Body of pancreas (tissue), 4 donors: Measurements from ENCODE around the gene SLC16A11.

ENCODE experiments used
- POLR2A ChIP-seq, 3 donors: fragments of 450-650 bp; IDR thresholded peaks; one replicate each; pipeline ENCODE4 v1.6.1; 2016; ENCODE audit warnings: antibody characterized with exemption in 3 of 3, mild to moderate bottlenecking in 2 of 3
- TF ChIP-seq, protein P1 (sequence below), 7 experiments: fragments of 450-650 bp in 4 of 7; fragments of 200-600 bp in 3 of 7; sonication (generic) in 3 of 7; IDR thresholded peaks; one replicate each; pipeline ENCODE4 v1.5.1; 2016 to 2019; ENCODE audit warnings: antibody characterized with exemption in 7 of 7

DNA sequence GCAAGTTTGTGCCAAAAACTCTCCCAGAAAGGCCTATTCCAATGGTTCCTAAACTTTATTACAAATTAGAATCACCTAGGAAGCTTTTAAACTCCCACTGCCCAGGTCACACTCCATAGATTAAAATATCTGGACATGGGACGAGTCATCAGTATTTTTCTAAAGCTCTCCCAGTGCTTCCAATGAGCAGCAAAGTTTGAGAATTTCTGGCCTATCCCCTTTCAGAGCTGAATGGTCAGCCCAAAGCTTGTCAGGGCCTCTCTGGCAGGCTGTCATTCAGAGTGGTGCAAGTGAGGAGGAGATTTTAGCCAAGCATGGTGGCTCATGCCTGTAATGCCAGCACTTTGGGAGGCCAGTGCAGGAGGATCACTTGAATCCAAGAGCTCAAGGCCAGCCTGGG, 18.6 kb downstream of the SLC16A11 start:
- TF ChIP-seq, protein P1, sequence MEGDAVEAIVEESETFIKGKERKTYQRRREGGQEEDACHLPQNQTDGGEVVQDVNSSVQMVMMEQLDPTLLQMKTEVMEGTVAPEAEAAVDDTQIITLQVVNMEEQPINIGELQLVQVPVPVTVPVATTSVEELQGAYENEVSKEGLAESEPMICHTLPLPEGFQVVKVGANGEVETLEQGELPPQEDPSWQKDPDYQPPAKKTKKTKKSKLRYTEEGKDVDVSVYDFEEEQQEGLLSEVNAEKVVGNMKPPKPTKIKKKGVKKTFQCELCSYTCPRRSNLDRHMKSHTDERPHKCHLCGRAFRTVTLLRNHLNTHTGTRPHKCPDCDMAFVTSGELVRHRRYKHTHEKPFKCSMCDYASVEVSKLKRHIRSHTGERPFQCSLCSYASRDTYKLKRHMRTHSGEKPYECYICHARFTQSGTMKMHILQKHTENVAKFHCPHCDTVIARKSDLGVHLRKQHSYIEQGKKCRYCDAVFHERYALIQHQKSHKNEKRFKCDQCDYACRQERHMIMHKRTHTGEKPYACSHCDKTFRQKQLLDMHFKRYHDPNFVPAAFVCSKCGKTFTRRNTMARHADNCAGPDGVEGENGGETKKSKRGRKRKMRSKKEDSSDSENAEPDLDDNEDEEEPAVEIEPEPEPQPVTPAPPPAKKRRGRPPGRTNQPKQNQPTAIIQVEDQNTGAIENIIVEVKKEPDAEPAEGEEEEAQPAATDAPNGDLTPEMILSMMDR (IDR thresholded peaks at IDR 0.05), result no peak
- TF ChIP-seq POLR2A (IDR thresholded peaks at IDR 0.05), result no peak
